NCI-H1092 (cell line): ENCODE measurements around the gene CD244.
"Not testable (repeated sequence)": the region's sequence is repeated elsewhere in the genome, so short reads cannot be mapped to it uniquely, and the experiment has no call there.

Experiments used
- DNase-seq: peaks from one replicate; lab custom pipeline; 2025; lab: John Stamatoyannopoulos, UW

Gene CD244

GRCh38 chr1:160862203-160863060, at the start of gene CD244:
Gene CD244 (minus strand): TSS chr1:160862887. CDS start chr1:160862677, 210 bp downstream.
- DNase-seq = no peak

- DNase-seq = no peak
Observed at GRCh38 chr1:160911925-160912324, 49.2 kb upstream of the CD244 start.

GRCh38 chr1:160911441-160911840, 48.8 kb upstream of the CD244 start:
- no peak for DNase-seq

- no peak for DNase-seq
Observed at GRCh38 chr1:160910170-160910750, 47.6 kb upstream of the CD244 start.

- DNase-seq = no peak
Observed at GRCh38 chr1:160907976-160908375, 45.3 kb upstream of the CD244 start.

GRCh38 chr1:160905617-160905989, 42.9 kb upstream of the CD244 start:
- DNase-seq = no peak

- no peak for DNase-seq
Observed at GRCh38 chr1:160904783-160905616, 42.3 kb upstream of the CD244 start.

GRCh38 chr1:160902251-160902650, 39.6 kb upstream of the CD244 start:
- not testable (repeated sequence) for DNase-seq

- no peak for DNase-seq
Observed at GRCh38 chr1:160901768-160902167, 39.1 kb upstream of the CD244 start.

GRCh38 chr1:160900683-160901082, 38.0 kb upstream of the CD244 start:
- DNase-seq = not testable (repeated sequence)

- not testable (repeated sequence) for DNase-seq
Observed at GRCh38 chr1:160894368-160895135, 31.9 kb upstream of the CD244 start.

GRCh38 chr1:160891474-160891873, 28.8 kb upstream of the CD244 start:
- DNase-seq = no peak

- no peak for DNase-seq
Observed at GRCh38 chr1:160888926-160889325, 26.2 kb upstream of the CD244 start.

GRCh38 chr1:160887071-160887470, 24.4 kb upstream of the CD244 start:
- no peak for DNase-seq

- DNase-seq = no peak
Observed at GRCh38 chr1:160885042-160885441, 22.4 kb upstream of the CD244 start, which contains the start of gene ITLN1. Gene ITLN1 (minus strand): TSS chr1:160885180. CDS start chr1:160884877, 303 bp downstream.

- DNase-seq = no peak
Observed at GRCh38 chr1:160884579-160884978, 21.9 kb upstream of the CD244 start.

GRCh38 chr1:160883581-160884513, 21.2 kb upstream of the CD244 start:
- DNase-seq = no peak

- DNase-seq = no peak
Observed at GRCh38 chr1:160882582-160882981, 19.9 kb upstream of the CD244 start.

GRCh38 chr1:160881264-160881663, 18.6 kb upstream of the CD244 start:
- not testable (repeated sequence) for DNase-seq

- DNase-seq = no peak
Observed at GRCh38 chr1:160880216-160880615, 17.5 kb upstream of the CD244 start.

GRCh38 chr1:160879056-160879455, 16.4 kb upstream of the CD244 start:
- no peak for DNase-seq
